Breast epithelium (tissue), 4 donors: Measurements from ENCODE around the gene ARHGAP26. TPM values are rescaled to one million over a fixed set of nuclear protein-coding genes. Genes with fewer than 3 reads are reported as not detected.

Experiments
- DNase-seq, 2 donors: peaks; one replicate each; pipeline ENCODE4 v3.0.0-alpha.2; 2019; ENCODE audit warnings: low spot score in 2 of 2
- H3K27ac ChIP-seq, 2 donors: fragments of 200-600 bp; sonication (generic) in 1 of 2; one replicate each; pipeline ENCODE4 v1.5.1; 2016 to 2019; ENCODE audit warnings: mild to moderate bottlenecking in 1 of 2
- H3K27me3 ChIP-seq, 2 donors: fragments of 200-600 bp; sonication (generic) in 1 of 2; one replicate each; pipeline versions ENCODE4 v1.5.1 to v1.6.0; 2017 to 2019; ENCODE audit warnings: control low read depth in 1 of 2, mild to moderate bottlenecking in 1 of 2
- H3K36me3 ChIP-seq: fragments of 200-600 bp; one replicate; pipeline ENCODE4 v1.5.1; 2019
- H3K4me1 ChIP-seq, 2 donors: fragments of 200-600 bp; sonication (generic); one replicate each; pipeline ENCODE4 v1.5.1; 2016 to 2019; ENCODE audit warnings: control low read depth in 1 of 2
- H3K4me3 ChIP-seq, 3 donors: fragments of 200-600 bp; sonication (generic); 1 replicate in 2 of 3; 2 replicates in 1 of 3; pipeline ENCODE4 v1.5.1; 2016 to 2019; ENCODE audit warnings: mild to moderate bottlenecking in 3 of 3, moderate library complexity in 2 of 3
- H3K9me3 ChIP-seq, 2 donors: fragments of 200-600 bp; sonication (generic) in 1 of 2; one replicate each; pipeline ENCODE4 v1.5.1; 2016 to 2019; ENCODE audit warnings: control low read depth in 1 of 2
- CTCF ChIP-seq, 3 donors: fragments of 450-650 bp; IDR thresholded peaks; one replicate each; pipeline ENCODE4 v1.5.1; 2016 to 2017; ENCODE audit warnings: antibody characterized with exemption in 3 of 3, mild to moderate bottlenecking in 3 of 3, moderate library complexity in 3 of 3
- POLR2A ChIP-seq: fragments of 450-650 bp; IDR thresholded peaks from one replicate; pipeline ENCODE4 v1.6.1; 2016; ENCODE audit warnings: antibody characterized with exemption, mild to moderate bottlenecking, moderate library complexity
- POLR2AphosphoS5 ChIP-seq, 3 donors: sonication (generic); formaldehyde crosslinking; IDR thresholded peaks; one replicate each; pipeline ENCODE4 v1.6.1; 2017; ENCODE audit warnings: antibody characterized with exemption in 3 of 3
- intact Hi-C: fragments of 100-400 bp; cut with DNase I; formaldehyde crosslinking; loops from one replicate; pipeline ENCODE4 v1.15.1; 2023; ENCODE audit warnings: low total_unique reads
- total RNA-seq, 3 donors: library from RNA; depleted of rRNA; stranded (reverse); fragments of >200 nt; gene quantifications; one replicate each; pipeline ENCODE4 v1.1.0, GENCODE V29; 2016

ARHGAP26 gene
- total RNA-seq, 3 donors from 2014 or later, result 33.1 to 89.0 (median 56.4) TPM

GRCh38 chr5:142853682-142854081 lies 83.5 kb downstream of the ARHGAP26 start:
- Histone ChIP-seq H3K9me3 (no peaks in the 10 kb centered on the region), H3K27me3 (no peaks in the 10 kb centered on the region), H3K27ac (no peak overlapping the region), H3K4me1 (peaks cover 0 to 18% of the 10 kb centered on the region in 2 donors), H3K36me3 (no peaks in the 10 kb centered on the region), H3K4me3 (no peak overlapping the region)
- TF ChIP-seq CTCF (IDR thresholded peaks at IDR 0.05), result no peak
- no peak for TF ChIP-seq POLR2A
- no peak for TF ChIP-seq POLR2AphosphoS5 (IDR thresholded peaks at IDR 0.05)
- intact Hi-C loops, result no loop called here
- DNase-seq, result no peak

GRCh38 chr5:142856269-142856782 lies 86.1 kb downstream of the ARHGAP26 start:
- no peaks in the 10 kb centered on the region for H3K9me3 ChIP-seq
- H3K27me3 ChIP-seq, result no peaks in the 10 kb centered on the region
- no peak for DNase-seq
- no peaks in the 10 kb centered on the region for H3K36me3 ChIP-seq
- H3K4me3 ChIP-seq, result no peak overlapping the region
- TF ChIP-seq CTCF (IDR thresholded peaks at IDR 0.05), result no peak
- TF ChIP-seq POLR2A, result no peak
- TF ChIP-seq POLR2AphosphoS5 (IDR thresholded peaks at IDR 0.05), result no peak
- H3K4me1 ChIP-seq, result peaks cover 0 to 24% of the 10 kb centered on the region in 2 donors
- intact Hi-C loops, result no loop called here
- H3K27ac ChIP-seq, result no peak overlapping the region

- Histone ChIP-seq H3K4me3 (peak overlapping the region in 1 of 3 donors; percentile 2), H3K4me1 (peaks cover 0 to 24% of the 10 kb centered on the region in 2 donors), H3K27me3 (no peaks in the 10 kb centered on the region), H3K36me3 (no peaks in the 10 kb centered on the region), H3K9me3 (no peaks in the 10 kb centered on the region), H3K27ac (peak overlapping the region; percentile 62 to 71)
- TF ChIP-seq POLR2A (no peak), CTCF (IDR thresholded peaks at IDR 0.05) (no peak), POLR2AphosphoS5 (IDR thresholded peaks at IDR 0.05) (no peak)
- intact Hi-C loops, result no loop called here
- no peak for DNase-seq
Measured at GRCh38 chr5:142857405-142857804, 87.2 kb downstream of the ARHGAP26 start.

GRCh38 chr5:142859037-142859436 lies 88.9 kb downstream of the ARHGAP26 start:
- peak overlapping the region in 1 of 2 donors; percentile 71 for H3K27ac ChIP-seq
- no peaks in the 10 kb centered on the region for H3K9me3 ChIP-seq
- DNase-seq, result no peak
- intact Hi-C loops, result no loop called here
- H3K27me3 ChIP-seq, result no peaks in the 10 kb centered on the region
- peaks cover 0 to 24% of the 10 kb centered on the region in 2 donors for H3K4me1 ChIP-seq
- no peaks in the 10 kb centered on the region for H3K36me3 ChIP-seq
- no peak overlapping the region for H3K4me3 ChIP-seq
- TF ChIP-seq CTCF (IDR thresholded peaks at IDR 0.05) (no peak), POLR2AphosphoS5 (IDR thresholded peaks at IDR 0.05) (no peak), POLR2A (no peak)

GRCh38 chr5:142860270-142860669 lies 90.1 kb downstream of the ARHGAP26 start:
- H3K27ac ChIP-seq, result peak overlapping the region; percentile 48 to 64
- DNase-seq, result no peak
- peaks cover 0 to 24% of the 10 kb centered on the region in 2 donors for H3K4me1 ChIP-seq
- H3K36me3 ChIP-seq, result no peaks in the 10 kb centered on the region
- H3K4me3 ChIP-seq, result no peak overlapping the region
- intact Hi-C loops, result no loop called here
- H3K9me3 ChIP-seq, result no peaks in the 10 kb centered on the region
- H3K27me3 ChIP-seq, result no peaks in the 10 kb centered on the region
- no peak for TF ChIP-seq CTCF (IDR thresholded peaks at IDR 0.05)
- no peak for TF ChIP-seq POLR2A
- no peak for TF ChIP-seq POLR2AphosphoS5 (IDR thresholded peaks at IDR 0.05)
